Body of pancreas (tissue), 4 donors: ENCODE data around the gene WDR83. TPM values are rescaled to one million over a fixed set of nuclear protein-coding genes. Genes with fewer than 3 reads are reported as not detected.
A peak's percentile ranks its signal among the peaks of the same experiment; 100 is the strongest.

Experiments used
- ATAC-seq: fragments of 150-250 bp; one replicate; pipeline ENCODE4 v1.9.1; 2016
- DNase-seq, 4 donors: peaks; one replicate each; pipeline ENCODE4 v3.0.0-alpha.2; 2019
- H3K27ac ChIP-seq, 4 donors: fragments of 200-600 bp; sonication (generic); 1 replicate in 3 of 4; 2 replicates in 1 of 4; pipeline versions ENCODE4 v1.5.1 to v1.6.1; 2016 to 2019; ENCODE audit warnings: mild to moderate bottlenecking in 1 of 4, mixed read lengths in 1 of 4, moderate library complexity in 1 of 4
- H3K27me3 ChIP-seq, 2 donors: fragments of 200-600 bp; sonication (generic); one replicate each; pipeline ENCODE4 v1.6.0; 2016; ENCODE audit warnings: mild to moderate bottlenecking in 1 of 2
- H3K36me3 ChIP-seq, 2 donors: fragments of 200-600 bp; sonication (generic); replicated peaks in 1 of 2; 2 replicates each; pipeline ENCODE4 v1.5.1; 2016; ENCODE audit warnings: low read depth in 2 of 2; ENCODE audit not compliant: insufficient read depth in 1 of 2
- H3K4me1 ChIP-seq: fragments of 200-600 bp; sonication (generic); one replicate; pipeline ENCODE4 v1.6.0; 2016
- H3K4me3 ChIP-seq, 2 donors: fragments of 200-600 bp; sonication (generic); 1 replicate in 1 of 2; 2 replicates in 1 of 2; pipeline ENCODE4 v1.5.1; 2016 to 2019
- H3K9me3 ChIP-seq, 3 donors: fragments of 200-600 bp; sonication (generic); 1 replicate in 2 of 3; 2 replicates in 1 of 3; pipeline ENCODE4 v1.5.1; 2016
- POLR2A ChIP-seq, 3 donors: fragments of 450-650 bp; IDR thresholded peaks; one replicate each; pipeline ENCODE4 v1.6.1; 2016; ENCODE audit warnings: antibody characterized with exemption in 3 of 3, mild to moderate bottlenecking in 2 of 3
- WGBS, 2 donors: methylation state at CpG; one replicate each; pipeline ENCODE4 v1.1.5; 2017; 5-methylcytosine and 5-hydroxymethylcytosine counted together
- intact Hi-C: fragments of 100-400 bp; cut with DNase I; formaldehyde crosslinking; loops from one replicate; pipeline ENCODE4 v1.15.1; 2023
- total RNA-seq, 2 donors: library from RNA; depleted of rRNA; stranded (reverse); fragments of >200 nt; gene quantifications; one replicate each; pipeline ENCODE4 v1.1.0, GENCODE V29; 2016
- TF ChIP-seq, protein P1 (sequence below), 7 experiments: fragments of 450-650 bp in 4 of 7; fragments of 200-600 bp in 3 of 7; sonication (generic) in 3 of 7; IDR thresholded peaks; one replicate each; pipeline ENCODE4 v1.5.1; 2016 to 2019; ENCODE audit warnings: antibody characterized with exemption in 7 of 7

Gene WDR83
- total RNA-seq, 2 donors from 2014 or later, result 12.5 to 37.2 TPM

DNA sequence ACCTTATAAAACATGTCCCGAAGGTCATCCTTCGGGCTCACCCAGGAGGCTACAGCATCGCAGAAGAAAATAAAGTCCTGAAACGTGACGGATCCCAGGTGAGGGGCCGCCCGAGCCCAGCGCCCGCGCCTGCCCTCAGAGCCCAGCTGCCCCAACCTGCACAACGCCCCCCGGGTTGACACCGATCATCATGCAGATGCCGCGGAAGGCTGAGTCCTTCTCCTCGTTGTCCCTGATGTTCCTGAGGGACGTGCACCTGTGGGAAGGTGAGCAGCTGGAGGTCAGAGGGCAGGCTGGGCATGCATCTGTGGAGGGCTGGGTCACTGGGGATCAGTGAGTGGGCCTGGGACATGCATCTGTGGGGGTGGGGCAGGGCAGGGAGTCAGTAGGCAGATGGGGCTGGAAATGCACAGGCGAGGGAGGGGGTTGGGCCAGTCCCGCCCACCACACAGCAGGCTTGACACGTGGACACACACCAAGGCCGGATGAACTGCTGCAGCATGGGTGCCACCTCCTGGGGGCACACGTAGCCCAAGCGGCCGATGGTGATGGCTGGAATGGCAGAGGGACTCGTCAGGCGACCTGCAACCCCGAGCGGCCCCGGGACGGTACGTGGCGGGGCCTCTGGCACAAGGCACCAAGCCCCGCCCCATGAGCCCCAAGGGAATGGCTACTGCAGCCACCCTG lies 35.1 kb downstream of the WDR83 start:
- DNase-seq, result no peak
- no peak for ATAC-seq
- 83 to 85% methylated on average over 19 to 26 of the region's 33 CpGs for WGBS, 2 donors
- Histone ChIP-seq H3K4me3 (no peak overlapping the region), H3K27me3 (no peaks in the 10 kb centered on the region), H3K36me3 (peaks cover 20 to 36% of the 10 kb centered on the region in 2 donors), H3K9me3 (no peaks in the 10 kb centered on the region), H3K27ac (no peak overlapping the region), H3K4me1 (peaks cover 6% of the 10 kb centered on the region)
- no peak for TF ChIP-seq POLR2A (IDR thresholded peaks at IDR 0.05)
- TF ChIP-seq, protein P1, sequence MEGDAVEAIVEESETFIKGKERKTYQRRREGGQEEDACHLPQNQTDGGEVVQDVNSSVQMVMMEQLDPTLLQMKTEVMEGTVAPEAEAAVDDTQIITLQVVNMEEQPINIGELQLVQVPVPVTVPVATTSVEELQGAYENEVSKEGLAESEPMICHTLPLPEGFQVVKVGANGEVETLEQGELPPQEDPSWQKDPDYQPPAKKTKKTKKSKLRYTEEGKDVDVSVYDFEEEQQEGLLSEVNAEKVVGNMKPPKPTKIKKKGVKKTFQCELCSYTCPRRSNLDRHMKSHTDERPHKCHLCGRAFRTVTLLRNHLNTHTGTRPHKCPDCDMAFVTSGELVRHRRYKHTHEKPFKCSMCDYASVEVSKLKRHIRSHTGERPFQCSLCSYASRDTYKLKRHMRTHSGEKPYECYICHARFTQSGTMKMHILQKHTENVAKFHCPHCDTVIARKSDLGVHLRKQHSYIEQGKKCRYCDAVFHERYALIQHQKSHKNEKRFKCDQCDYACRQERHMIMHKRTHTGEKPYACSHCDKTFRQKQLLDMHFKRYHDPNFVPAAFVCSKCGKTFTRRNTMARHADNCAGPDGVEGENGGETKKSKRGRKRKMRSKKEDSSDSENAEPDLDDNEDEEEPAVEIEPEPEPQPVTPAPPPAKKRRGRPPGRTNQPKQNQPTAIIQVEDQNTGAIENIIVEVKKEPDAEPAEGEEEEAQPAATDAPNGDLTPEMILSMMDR (IDR thresholded peaks at IDR 0.05), result no peak
- intact Hi-C loops, result no loop called here

DNA sequence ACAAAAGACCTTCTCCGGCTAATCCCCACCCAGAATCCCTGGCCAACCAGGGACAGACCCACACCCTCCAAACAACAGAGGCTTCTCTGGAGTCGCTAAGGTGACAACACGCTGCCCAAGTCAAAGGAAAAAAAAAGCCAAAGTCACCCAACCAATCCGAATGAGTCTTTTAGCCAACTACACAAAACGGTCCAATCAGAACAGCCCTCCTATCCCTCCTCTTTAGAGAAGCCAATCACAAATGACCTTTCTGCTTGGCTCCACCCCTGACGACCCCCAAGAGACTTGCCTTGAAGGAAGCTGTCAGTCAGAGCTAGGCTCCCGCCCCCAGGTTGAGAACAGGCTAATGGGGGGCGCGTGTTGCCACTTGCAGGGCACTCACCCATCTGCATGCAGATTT lies 36.4 kb downstream of the WDR83 start:
- intact Hi-C loops, result no loop called here
- TF ChIP-seq, protein P1 (IDR thresholded peaks at IDR 0.05), result no peak
- TF ChIP-seq POLR2A (IDR thresholded peaks at IDR 0.05), result no peak
- Histone ChIP-seq H3K27me3 (no peaks in the 10 kb centered on the region), H3K4me1 (no peaks in the 10 kb centered on the region), H3K4me3 (no peak overlapping the region), H3K36me3 (peaks cover 20 to 36% of the 10 kb centered on the region in 2 donors), H3K9me3 (no peaks in the 10 kb centered on the region), H3K27ac (no peak overlapping the region)
- ATAC-seq (peak; percentile 16), DNase-seq (no peak)
- 73 to 80% methylated on average over 6 to 9 of the region's 9 CpGs for WGBS, 2 donors

GRCh38 chr19:12705169-12705568 lies 38.6 kb downstream of the WDR83 start:
- ATAC-seq (no peak), DNase-seq (no peak)
- H3K4me3 ChIP-seq, result no peak overlapping the region
- TF ChIP-seq POLR2A (IDR thresholded peaks at IDR 0.05), result no peak
- TF ChIP-seq, protein P1 (IDR thresholded peaks at IDR 0.05), result no peak
- no peak overlapping the region for H3K27ac ChIP-seq
- intact Hi-C loops, result no loop called here
- H3K27me3 ChIP-seq, result no peaks in the 10 kb centered on the region
- peaks cover 20 to 43% of the 10 kb centered on the region in 2 donors for H3K36me3 ChIP-seq
- no peaks in the 10 kb centered on the region for H3K4me1 ChIP-seq
- WGBS, 2 donors, result 94% methylated on average over 13 of the region's 13 CpGs; no CpG with 5 or more reads in 1 of the 2 donors
- H3K9me3 ChIP-seq, result no peaks in the 10 kb centered on the region

DNA sequence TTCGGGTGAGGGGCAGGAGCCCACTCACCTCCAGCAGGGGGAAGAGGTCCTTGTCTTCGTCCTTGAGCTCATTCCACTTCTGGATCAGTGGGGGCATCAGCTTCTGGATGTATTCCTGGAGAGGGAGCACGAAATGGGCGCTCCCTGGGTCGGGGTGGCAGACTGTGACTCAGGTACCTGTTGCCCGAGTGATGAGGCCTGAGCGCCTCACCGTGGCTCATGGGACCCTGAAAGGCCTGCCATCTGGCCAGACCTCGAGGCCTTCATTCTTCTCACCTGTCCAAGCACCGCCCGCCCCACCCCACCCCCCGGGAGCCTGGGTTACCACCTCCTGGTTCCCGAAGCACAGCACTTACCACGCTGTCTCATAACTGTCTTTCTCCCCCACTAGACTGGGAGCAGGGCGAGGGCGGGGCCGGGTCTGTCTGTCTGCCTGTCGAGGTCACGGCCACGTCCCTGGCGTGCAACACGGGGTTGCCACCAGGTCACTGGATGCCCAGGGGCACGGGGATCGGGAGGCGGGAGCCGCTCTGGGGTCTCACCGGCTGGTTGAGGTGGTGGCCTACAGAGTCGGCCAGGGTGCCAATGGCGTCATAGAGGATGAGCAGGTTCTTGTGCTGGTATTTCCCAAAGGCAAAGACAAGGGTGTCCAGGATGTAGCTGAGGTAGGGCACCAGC lies 39.2 kb downstream of the WDR83 start:
- H3K36me3 ChIP-seq, result peaks cover 19 to 47% of the 10 kb centered on the region in 2 donors
- H3K27ac ChIP-seq, result no peak overlapping the region
- no peak for ATAC-seq
- 91 to 92% methylated on average over 21 to 26 of the region's 29 CpGs for WGBS, 2 donors
- intact Hi-C loops, result no loop called here
- H3K9me3 ChIP-seq, result no peaks in the 10 kb centered on the region
- TF ChIP-seq, protein P1 (IDR thresholded peaks at IDR 0.05), result no peak
- TF ChIP-seq POLR2A (IDR thresholded peaks at IDR 0.05), result no peak
- H3K4me1 ChIP-seq, result no peaks in the 10 kb centered on the region
- no peaks in the 10 kb centered on the region for H3K27me3 ChIP-seq
- DNase-seq, result no peak
- no peak overlapping the region for H3K4me3 ChIP-seq
